ENCODE data around the gene TTC14. TPM values are rescaled to one million over a fixed set of nuclear protein-coding genes. Genes with fewer than 3 reads are reported as not detected.

Gene TTC14
- total and polyA plus RNA-seq, 12 donors = 15.3 to 44.1 (median 29.9) TPM

DNA sequence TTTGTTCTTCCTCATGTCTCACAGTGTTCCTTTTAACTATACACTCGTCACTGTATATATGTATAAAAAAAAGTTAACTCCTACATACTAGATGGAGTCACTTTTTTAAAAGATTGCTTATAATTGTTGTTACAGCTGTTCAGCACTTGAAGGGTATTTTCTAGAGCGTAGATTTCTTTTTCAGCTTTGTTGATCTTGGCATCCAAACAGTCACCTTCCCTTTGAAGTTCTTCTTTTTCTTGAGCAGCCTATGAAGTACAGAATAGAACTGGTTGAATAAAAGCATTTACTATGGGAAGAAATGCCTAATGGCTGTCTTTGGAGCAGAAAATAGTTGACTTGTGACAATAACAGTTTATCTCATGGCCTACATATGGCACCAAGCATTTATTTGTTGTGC, 17.8 kb downstream of the TTC14 start:
- 54 to 63% (median 59%) methylated on average over 2 of the region's 2 CpGs for WGBS, 4 donors
- no peak for TF ChIP-seq POLR2A (IDR thresholded peaks at IDR 0.05)
- TF ChIP-seq, protein P1, sequence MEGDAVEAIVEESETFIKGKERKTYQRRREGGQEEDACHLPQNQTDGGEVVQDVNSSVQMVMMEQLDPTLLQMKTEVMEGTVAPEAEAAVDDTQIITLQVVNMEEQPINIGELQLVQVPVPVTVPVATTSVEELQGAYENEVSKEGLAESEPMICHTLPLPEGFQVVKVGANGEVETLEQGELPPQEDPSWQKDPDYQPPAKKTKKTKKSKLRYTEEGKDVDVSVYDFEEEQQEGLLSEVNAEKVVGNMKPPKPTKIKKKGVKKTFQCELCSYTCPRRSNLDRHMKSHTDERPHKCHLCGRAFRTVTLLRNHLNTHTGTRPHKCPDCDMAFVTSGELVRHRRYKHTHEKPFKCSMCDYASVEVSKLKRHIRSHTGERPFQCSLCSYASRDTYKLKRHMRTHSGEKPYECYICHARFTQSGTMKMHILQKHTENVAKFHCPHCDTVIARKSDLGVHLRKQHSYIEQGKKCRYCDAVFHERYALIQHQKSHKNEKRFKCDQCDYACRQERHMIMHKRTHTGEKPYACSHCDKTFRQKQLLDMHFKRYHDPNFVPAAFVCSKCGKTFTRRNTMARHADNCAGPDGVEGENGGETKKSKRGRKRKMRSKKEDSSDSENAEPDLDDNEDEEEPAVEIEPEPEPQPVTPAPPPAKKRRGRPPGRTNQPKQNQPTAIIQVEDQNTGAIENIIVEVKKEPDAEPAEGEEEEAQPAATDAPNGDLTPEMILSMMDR (IDR thresholded peaks at IDR 0.05) = no peak

DNA sequence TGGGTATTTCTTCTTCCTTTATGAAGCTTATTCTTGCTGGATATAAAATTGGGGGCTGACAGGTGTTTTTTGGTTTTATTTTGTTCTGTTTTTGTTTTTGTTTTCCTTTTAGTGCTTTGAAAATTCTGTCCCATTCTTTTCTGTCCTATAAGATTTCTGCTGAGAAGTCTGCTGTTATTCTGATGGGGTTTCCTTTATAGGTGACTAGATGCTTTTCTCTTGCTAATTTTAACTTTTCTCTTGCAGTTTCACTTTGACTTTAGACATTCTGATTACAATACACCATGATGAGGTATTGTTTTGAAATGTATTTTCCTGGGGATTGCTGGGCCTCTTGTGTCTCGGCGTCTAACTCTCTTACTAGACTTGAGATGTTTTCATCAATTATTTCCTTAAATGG, 22.8 kb downstream of the TTC14 start:
- DNase-seq = no peak
- Histone ChIP-seq H3K4me1 (replicated peaks in 1 of 2) (no peaks in the 10 kb centered on the region), H3K4me3 (no peak overlapping the region), H3K27ac (no peak overlapping the region), H3K9me3 (replicated peaks in 1 of 3) (no peaks in the 10 kb centered on the region), H3K36me3 (replicated peaks in 1 of 2) (no peaks in the 10 kb centered on the region), H3K27me3 (no peaks in the 10 kb centered on the region)
- intact Hi-C loops (cut with DNase I) = no loop called here
- no peak for TF ChIP-seq POLR2A (IDR thresholded peaks at IDR 0.05)
- TF ChIP-seq, protein P1 (IDR thresholded peaks at IDR 0.05) = no peak
- 92 to 100% (median 96%) methylated on average over 2 of the region's 2 CpGs for whole genome bisulfite sequencing, 4 donors

More for the DNA sequence above, 17.8 kb downstream of the TTC14 start:
- H3K9me3 ChIP-seq (replicated peaks in 1 of 3) = no peaks in the 10 kb centered on the region
- H3K36me3 ChIP-seq (replicated peaks in 1 of 2) = no peaks in the 10 kb centered on the region
- H3K27ac ChIP-seq = no peak overlapping the region
- no peaks in the 10 kb centered on the region for H3K4me1 ChIP-seq (replicated peaks in 1 of 2)
- intact Hi-C loops (cut with DNase I) = no loop called here
- no peak overlapping the region for H3K4me3 ChIP-seq
- no peak for DNase-seq
- no peaks in the 10 kb centered on the region for H3K27me3 ChIP-seq

DNA sequence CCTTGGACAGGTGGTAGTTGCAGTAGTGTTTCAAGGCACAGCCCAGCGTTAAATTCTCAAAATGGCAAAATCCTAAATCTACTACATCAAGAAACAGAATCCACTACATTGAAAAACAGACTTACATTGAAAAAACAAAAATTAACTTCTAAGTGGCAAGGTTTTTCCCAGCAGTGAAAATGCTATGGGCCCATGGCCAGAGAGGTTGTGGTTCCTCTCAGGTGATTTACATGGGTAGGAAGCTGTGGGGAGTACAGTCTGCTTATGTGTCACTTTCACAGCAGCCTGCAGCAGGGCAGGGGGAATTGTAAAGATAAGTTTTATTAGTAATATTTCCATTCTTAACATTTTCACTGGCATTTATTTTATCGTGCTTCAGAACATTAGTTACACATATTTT, 24.9 kb downstream of the TTC14 start:
- intact Hi-C loops (cut with DNase I) = no loop called here
- Histone ChIP-seq H3K9me3 (replicated peaks in 1 of 3) (no peaks in the 10 kb centered on the region), H3K4me3 (no peak overlapping the region), H3K36me3 (replicated peaks in 1 of 2) (no peaks in the 10 kb centered on the region), H3K27me3 (no peaks in the 10 kb centered on the region), H3K27ac (no peak overlapping the region), H3K4me1 (replicated peaks in 1 of 2) (no peaks in the 10 kb centered on the region)
- WGBS, 4 donors = 66 to 90% (median 77%) methylated on average over 2 of the region's 2 CpGs
- DNase-seq = no peak
- no peak for TF ChIP-seq POLR2A (IDR thresholded peaks at IDR 0.05)
- TF ChIP-seq, protein P1 (IDR thresholded peaks at IDR 0.05) = no peak

DNA sequence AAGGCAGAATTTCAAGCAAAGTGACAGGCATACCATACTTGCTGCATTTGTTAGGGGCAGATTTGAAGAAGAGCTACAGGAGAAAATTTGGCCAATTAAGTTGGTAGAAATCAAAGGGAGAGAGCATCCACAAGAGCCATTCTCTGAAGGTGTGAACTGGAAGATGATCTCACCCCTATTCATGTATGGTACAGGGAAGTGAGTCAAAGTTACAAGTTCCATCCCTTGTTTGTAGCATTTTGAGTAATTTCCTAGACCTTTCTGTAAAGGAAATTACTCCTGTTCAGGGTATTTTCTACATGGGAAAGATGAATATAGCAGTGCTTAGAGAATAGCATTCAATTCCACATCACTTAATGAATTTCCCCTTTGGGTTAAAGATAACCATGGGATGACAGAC, 28.4 kb downstream of the TTC14 start:
- DNase-seq = no peak
- Histone ChIP-seq H3K36me3 (replicated peaks in 1 of 2) (no peaks in the 10 kb centered on the region), H3K27ac (no peak overlapping the region), H3K4me1 (replicated peaks in 1 of 2) (no peaks in the 10 kb centered on the region), H3K4me3 (no peak overlapping the region), H3K9me3 (replicated peaks in 1 of 3) (no peaks in the 10 kb centered on the region), H3K27me3 (no peaks in the 10 kb centered on the region)
- intact Hi-C loops (cut with DNase I) = no loop called here
- TF ChIP-seq POLR2A (IDR thresholded peaks at IDR 0.05) = no peak
- TF ChIP-seq, protein P1 (IDR thresholded peaks at IDR 0.05) = no peak

All from adrenal gland (tissue), 12 donors.